Panc1 (cell line): ENCODE measurements around the gene MAD1L1. TPM values are rescaled to one million over a fixed set of nuclear protein-coding genes. Genes with fewer than 3 reads are reported as not detected.

ENCODE experiments used
- ATAC-seq: fragments of 200-7000 bp; cut with Tn5 transposase; 2 replicates; pipeline ENCODE4 v1.9.1; 2020; ENCODE audit warnings: mild to moderate bottlenecking, moderate library complexity
- BruUV-seq: library from RNA; stranded (reverse); fragments of 400-500 nt; replicated peaks from 2 replicates; lab custom pipeline; 2021; lab: Mats Ljungman, UMichigan
- CTCF ChIA-PET: fragments of 300-600 bp; sonication (Branson Sonifier 250); formaldehyde crosslinking; loops from one replicate; lab custom pipeline; 2022; ENCODE audit warnings: antibody characterized with exemption; lab: Charles Lee
- POLR2A ChIA-PET: fragments of 300-600 bp; sonication (Branson Sonifier 250); formaldehyde crosslinking; loops from one replicate; lab custom pipeline; 2022; ENCODE audit warnings: antibody characterized with exemption; lab: Charles Lee
- DNase-seq: peaks from one replicate; pipeline ENCODE4 v3.0.0-alpha.2; 2010; ENCODE audit warnings: low read depth, low spot score
- H3K27ac ChIP-seq: 2 replicates; pipeline ENCODE4 v1.5.1; 2011; ENCODE audit warnings: mild to moderate bottlenecking, low read length, inconsistent platforms
- H3K27me3 ChIP-seq: fragments of 200-500 bp; sonication (Bioruptor generic); 2 replicates; pipeline ENCODE4 v1.6.0; 2014; ENCODE audit warnings: low read length, inconsistent platforms; ENCODE audit not compliant: control insufficient read depth, insufficient read depth
- H3K36me3 ChIP-seq: fragments of 200-500 bp; sonication (Bioruptor generic); 2 replicates; pipeline ENCODE4 v1.5.1; 2014; ENCODE audit warnings: inconsistent platforms, mild to moderate bottlenecking, low read length, moderate library complexity; ENCODE audit not compliant: control insufficient read depth, insufficient read depth
- H3K4me1 ChIP-seq: 2 replicates; pipeline ENCODE4 v1.5.1; 2011; ENCODE audit warnings: inconsistent platforms, mild to moderate bottlenecking, low read length, moderate library complexity; ENCODE audit not compliant: control insufficient read depth, insufficient read depth
- H3K4me3 ChIP-seq, 2 experiments: 2 replicates each; pipeline ENCODE4 v1.5.1; 2011 to 2012; ENCODE audit warnings: low read depth in 2 of 2, low read length in 2 of 2, mild to moderate bottlenecking in 2 of 2, inconsistent platforms in 1 of 2, moderate library complexity in 1 of 2
- H3K9me3 ChIP-seq: fragments of 200-500 bp; sonication (Bioruptor generic); 2 replicates; pipeline ENCODE4 v1.5.1; 2014; ENCODE audit warnings: low read depth, mild to moderate bottlenecking, inconsistent platforms, low read length, moderate library complexity; ENCODE audit not compliant: control insufficient read depth, insufficient read depth
- POLR2AphosphoS5 ChIP-seq: IDR thresholded peaks from 2 replicates; pipeline ENCODE4 v1.6.1; 2012; ENCODE audit warnings: mild to moderate bottlenecking, low read depth, low read length, moderate library complexity
- SIN3A ChIP-seq: IDR thresholded peaks from 2 replicates; pipeline ENCODE4 v1.6.1; 2012; ENCODE audit warnings: low read depth, mild to moderate bottlenecking, low read length, moderate library complexity, borderline replicate concordance; ENCODE audit not compliant: insufficient read depth
- TCF7L2 ChIP-seq: IDR thresholded peaks from 2 replicates; pipeline ENCODE4 v1.6.1; 2011; ENCODE audit warnings: mild to moderate bottlenecking, low read depth, low read length, inconsistent platforms
- in situ Hi-C: cut with HindIII; loops from 2 replicates; pipeline ENCODE4 v1.10.0; 2016; ENCODE audit warnings: low sequenced_read_pairs, low pct_unique_long_range_greater_than_20kb
- intact Hi-C: fragments of 100-400 bp; cut with micrococcal nuclease; formaldehyde crosslinking; loops from one replicate; pipeline ENCODE4 v1.10.0; 2022; ENCODE audit not compliant: unreplicated experiment
- total RNA-seq: library from RNA; stranded (reverse); gene quantifications from one replicate; pipeline ENCODE4 v1.2.1, GENCODE V29; 2021; ENCODE audit not compliant: unreplicated experiment
- TF ChIP-seq, protein P1 (sequence below): fragments of 450-650 bp; IDR thresholded peaks from 2 replicates; pipeline ENCODE4 v1.5.1; 2017; ENCODE audit warnings: mild to moderate bottlenecking
- TF ChIP-seq, protein P2 (sequence below), 2 experiments: IDR thresholded peaks; 2 replicates each; pipeline ENCODE4 v1.6.1; 2011 to 2012; ENCODE audit warnings: low read depth in 2 of 2, control low read depth in 1 of 2, low read length in 1 of 2, mild to moderate bottlenecking in 1 of 2, moderate library complexity in 1 of 2; ENCODE audit not compliant: insufficient read depth in 1 of 2

Gene MAD1L1
- total RNA-seq, 1 experiment from 2014 or later: 70.8 TPM

DNA sequence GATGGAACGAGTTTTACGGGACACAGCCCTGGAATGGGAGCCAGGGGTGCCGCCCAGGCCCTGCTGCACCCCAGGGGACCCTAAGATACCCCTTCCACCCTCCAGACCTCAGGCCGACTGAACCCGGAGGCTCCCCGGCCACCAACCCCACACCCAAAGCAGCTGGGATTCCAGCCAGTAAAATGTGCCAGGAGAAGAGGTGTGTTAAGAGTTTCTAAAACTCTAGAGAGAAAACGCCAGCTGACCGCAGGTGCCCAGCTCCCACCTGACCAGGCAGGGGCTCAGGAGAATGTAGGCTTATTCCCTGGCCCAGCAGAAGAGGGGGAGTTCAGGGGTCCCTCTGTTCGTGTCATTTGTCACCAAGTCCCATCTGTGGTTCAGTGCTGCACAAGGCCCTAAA lies 26.7 kb upstream of the MAD1L1 start:
- CTCF ChIA-PET: no interaction called here
- Histone ChIP-seq H3K36me3 (no peaks in the 10 kb centered on the region; the same call in 1 of the 2 replicates), H3K27me3 (no peaks in the 10 kb centered on the region), H3K4me1 (peaks cover 3% of the 10 kb centered on the region; the same call in 1 of the 2 replicates), H3K9me3 (no peaks in the 10 kb centered on the region), H3K4me3 (no peak overlapping the region), H3K27ac (no peak overlapping the region)
- intact Hi-C loops (no loop called here), in situ Hi-C loops (no loop called here)
- no peak for DNase-seq
- TF ChIP-seq POLR2AphosphoS5 (no peak), TCF7L2 (no peak), SIN3A (no peak)
- TF ChIP-seq, protein P1, sequence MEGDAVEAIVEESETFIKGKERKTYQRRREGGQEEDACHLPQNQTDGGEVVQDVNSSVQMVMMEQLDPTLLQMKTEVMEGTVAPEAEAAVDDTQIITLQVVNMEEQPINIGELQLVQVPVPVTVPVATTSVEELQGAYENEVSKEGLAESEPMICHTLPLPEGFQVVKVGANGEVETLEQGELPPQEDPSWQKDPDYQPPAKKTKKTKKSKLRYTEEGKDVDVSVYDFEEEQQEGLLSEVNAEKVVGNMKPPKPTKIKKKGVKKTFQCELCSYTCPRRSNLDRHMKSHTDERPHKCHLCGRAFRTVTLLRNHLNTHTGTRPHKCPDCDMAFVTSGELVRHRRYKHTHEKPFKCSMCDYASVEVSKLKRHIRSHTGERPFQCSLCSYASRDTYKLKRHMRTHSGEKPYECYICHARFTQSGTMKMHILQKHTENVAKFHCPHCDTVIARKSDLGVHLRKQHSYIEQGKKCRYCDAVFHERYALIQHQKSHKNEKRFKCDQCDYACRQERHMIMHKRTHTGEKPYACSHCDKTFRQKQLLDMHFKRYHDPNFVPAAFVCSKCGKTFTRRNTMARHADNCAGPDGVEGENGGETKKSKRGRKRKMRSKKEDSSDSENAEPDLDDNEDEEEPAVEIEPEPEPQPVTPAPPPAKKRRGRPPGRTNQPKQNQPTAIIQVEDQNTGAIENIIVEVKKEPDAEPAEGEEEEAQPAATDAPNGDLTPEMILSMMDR: no peak
- TF ChIP-seq, protein P2, sequence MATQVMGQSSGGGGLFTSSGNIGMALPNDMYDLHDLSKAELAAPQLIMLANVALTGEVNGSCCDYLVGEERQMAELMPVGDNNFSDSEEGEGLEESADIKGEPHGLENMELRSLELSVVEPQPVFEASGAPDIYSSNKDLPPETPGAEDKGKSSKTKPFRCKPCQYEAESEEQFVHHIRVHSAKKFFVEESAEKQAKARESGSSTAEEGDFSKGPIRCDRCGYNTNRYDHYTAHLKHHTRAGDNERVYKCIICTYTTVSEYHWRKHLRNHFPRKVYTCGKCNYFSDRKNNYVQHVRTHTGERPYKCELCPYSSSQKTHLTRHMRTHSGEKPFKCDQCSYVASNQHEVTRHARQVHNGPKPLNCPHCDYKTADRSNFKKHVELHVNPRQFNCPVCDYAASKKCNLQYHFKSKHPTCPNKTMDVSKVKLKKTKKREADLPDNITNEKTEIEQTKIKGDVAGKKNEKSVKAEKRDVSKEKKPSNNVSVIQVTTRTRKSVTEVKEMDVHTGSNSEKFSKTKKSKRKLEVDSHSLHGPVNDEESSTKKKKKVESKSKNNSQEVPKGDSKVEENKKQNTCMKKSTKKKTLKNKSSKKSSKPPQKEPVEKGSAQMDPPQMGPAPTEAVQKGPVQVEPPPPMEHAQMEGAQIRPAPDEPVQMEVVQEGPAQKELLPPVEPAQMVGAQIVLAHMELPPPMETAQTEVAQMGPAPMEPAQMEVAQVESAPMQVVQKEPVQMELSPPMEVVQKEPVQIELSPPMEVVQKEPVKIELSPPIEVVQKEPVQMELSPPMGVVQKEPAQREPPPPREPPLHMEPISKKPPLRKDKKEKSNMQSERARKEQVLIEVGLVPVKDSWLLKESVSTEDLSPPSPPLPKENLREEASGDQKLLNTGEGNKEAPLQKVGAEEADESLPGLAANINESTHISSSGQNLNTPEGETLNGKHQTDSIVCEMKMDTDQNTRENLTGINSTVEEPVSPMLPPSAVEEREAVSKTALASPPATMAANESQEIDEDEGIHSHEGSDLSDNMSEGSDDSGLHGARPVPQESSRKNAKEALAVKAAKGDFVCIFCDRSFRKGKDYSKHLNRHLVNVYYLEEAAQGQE (IDR thresholded peaks at IDR 0.05; ENCODE audit: insufficient read depth in 1 of 2, low read depth in 2 of 2, low read length in 1 of 2): no peak
- POLR2A ChIA-PET: no interaction called here
- ATAC-seq: no peak
- no TSS peak for BruUV-seq

DNA sequence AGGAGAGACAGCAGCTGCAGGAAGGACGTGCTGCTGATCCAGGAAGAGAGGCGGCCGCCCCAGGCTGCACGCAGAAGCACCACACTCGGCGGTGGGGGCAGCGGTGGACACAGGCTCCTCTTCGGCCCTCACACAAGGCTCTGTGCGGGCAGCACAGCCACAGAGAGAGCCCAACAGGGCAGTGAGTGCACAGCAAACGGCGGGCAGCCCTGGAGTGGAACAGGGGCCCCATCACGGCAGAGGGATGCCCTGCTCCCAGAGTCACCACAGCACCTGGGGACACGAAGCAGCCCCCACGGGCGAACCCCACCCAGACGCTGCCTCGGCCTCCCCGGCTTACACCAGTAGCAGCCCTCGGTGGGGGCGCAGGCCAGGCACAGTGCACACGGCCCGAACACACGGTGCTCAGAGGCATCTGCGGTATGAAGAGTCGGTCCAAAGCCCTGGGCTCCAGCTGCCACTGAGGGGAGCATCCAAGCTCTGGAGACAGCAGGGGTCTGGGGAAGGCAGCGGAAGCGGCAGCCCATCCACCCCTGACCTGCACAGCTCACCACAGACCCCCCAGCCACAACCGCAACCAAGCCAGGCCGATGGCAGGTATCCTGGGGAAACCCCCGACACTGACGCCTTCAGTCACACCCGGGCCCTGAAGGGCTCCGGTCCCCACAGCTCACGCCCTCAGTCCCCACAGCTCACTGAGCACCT lies 26.1 kb upstream of the MAD1L1 start:
- CTCF ChIA-PET: no interaction called here
- H3K4me3 ChIP-seq: no peak overlapping the region
- H3K9me3 ChIP-seq: no peaks in the 10 kb centered on the region
- H3K27ac ChIP-seq: no peak overlapping the region
- POLR2A ChIA-PET: no interaction called here
- H3K36me3 ChIP-seq: no peaks in the 10 kb centered on the region; the same call in 1 of the 2 replicates
- peaks cover 3% of the 10 kb centered on the region; the same call in 1 of the 2 replicates for H3K4me1 ChIP-seq
- no peak for DNase-seq
- no peaks in the 10 kb centered on the region for H3K27me3 ChIP-seq
- TF ChIP-seq, protein P2 (IDR thresholded peaks at IDR 0.05; ENCODE audit: insufficient read depth in 1 of 2, low read depth in 2 of 2, low read length in 1 of 2): no peak
- no peak for TF ChIP-seq SIN3A
- TF ChIP-seq TCF7L2: no peak
- TF ChIP-seq, protein P1: no peak
- no peak for TF ChIP-seq POLR2AphosphoS5
- ATAC-seq: no peak
- in situ Hi-C loops: no loop called here
- intact Hi-C loops: no loop called here
- BruUV-seq: no TSS peak
